ENCODE data around the gene SELENOS. TPM values are rescaled to one million over a fixed set of nuclear protein-coding genes. Genes with fewer than 3 reads are reported as not detected.

Gene SELENOS
- total and polyA plus RNA-seq, 2 donors (not counting 3 experiments of a cell fraction or from before 2014, with no cell fraction given), result 70.4 to 101 TPM

GRCh38 chr15:101307048-101307896 is 30.0 kb upstream of the SELENOS start:
- Histone ChIP-seq H3K4me1 (ENCODE audit: control insufficient read depth, extremely low read depth, insufficient read depth, low read length) (no peaks in the 10 kb centered on the region), H4K20me1 (replicated peaks; ENCODE audit: control insufficient read depth, extremely low read depth, insufficient read depth, low read length) (no peaks in the 10 kb centered on the region), H3K4me2 (ENCODE audit: insufficient read depth, low read length) (no peak overlapping the region), H3K36me3 (ENCODE audit: control insufficient read depth in 2 of 2, extremely low read depth in 1 of 2, insufficient read depth in 2 of 2, low read length in 2 of 2) (no peaks in the 10 kb centered on the region), H3K27me3 (ENCODE audit: control insufficient read depth in 2 of 2, insufficient read depth in 2 of 2, low read length in 2 of 2) (no peaks in the 10 kb centered on the region), H3K4me3 (replicated peaks in 1 of 3; ENCODE audit: insufficient read depth in 1 of 3, low read depth in 1 of 3, low read length in 3 of 3) (no peak overlapping the region), H2AFZ (ENCODE audit: low read depth, low read length) (no peak overlapping the region), H3K79me2 (ENCODE audit: control insufficient read depth, insufficient read depth, low read length) (no peaks in the 10 kb centered on the region), H3K9ac (replicated peaks; ENCODE audit: extremely low read depth, insufficient read depth, low read length) (no peak overlapping the region), H3K9me1 (replicated peaks; ENCODE audit: control insufficient read depth, extremely low read depth, insufficient read depth, low read length) (no peaks in the 10 kb centered on the region), H3K9me3 (replicated peaks; ENCODE audit: control insufficient read depth, insufficient read depth, low read length) (no peaks in the 10 kb centered on the region), H3K27ac (ENCODE audit: insufficient read depth, low read depth, low read length) (no peak overlapping the region)
- FAIRE-seq (no peak), DNase-seq (ENCODE audit: low read depth, low spot score) (no peak)
- TF ChIP-seq EZH2 (IDR thresholded peaks at IDR 0.05; ENCODE audit: borderline replicate concordance, low read depth, low read length, severe bottlenecking) (no peak), MYC (IDR thresholded peaks at IDR 0.05; ENCODE audit: low read depth, low read length) (no peak), POLR2AphosphoS5 (IDR thresholded peaks at IDR 0.05; ENCODE audit: insufficient read depth, low read depth, low read length) (no peak), POLR2A (IDR thresholded peaks at IDR 0.05; ENCODE audit: low read depth, low read length) (no peak), CTCF (IDR thresholded peaks at IDR 0.05; ENCODE audit: extremely low read depth in 1 of 2, insufficient read depth in 1 of 2, low read depth in 1 of 2, low read length in 2 of 2) (no peak), MAX (IDR thresholded peaks at IDR 0.05; ENCODE audit: insufficient read depth, insufficient read length) (no peak), JUN (IDR thresholded peaks at IDR 0.05; ENCODE audit: borderline replicate concordance, insufficient read depth, insufficient read length, low read depth) (no peak), GATA2 (IDR thresholded peaks at IDR 0.05; ENCODE audit: insufficient read depth, insufficient read length, low read depth, low read length) (no peak), FOS (IDR thresholded peaks at IDR 0.05; ENCODE audit: borderline replicate concordance, insufficient read depth, low read length) (no peak)
- BruUV-seq (replicated peaks), result no TSS peak
- dilution Hi-C loops (cut with MboI; ENCODE audit: extremely low pct_ligation_motif_present, low sequenced_read_pairs), result no loop called here
- ChIA-PET POLR2A (no interaction called here), CTCF (interaction anchor here (1.2 to 1.3 kb wide), 2 partner anchors 14 to 334 kb away, joined by 3 to 4 read pairs; no protein-coding TSS in a partner anchor)
- intact Hi-C loops (cut with micrococcal nuclease), result no loop called here
